ENCODE data around the gene SYVN1. TPM values are rescaled to one million over a fixed set of nuclear protein-coding genes. Genes with fewer than 3 reads are reported as not detected.
A peak's percentile ranks its signal among the peaks of the same experiment; 100 is the strongest.

The SYVN1 gene
- total RNA-seq, 1 experiment from 2014 or later, result 74.9 TPM

DNA sequence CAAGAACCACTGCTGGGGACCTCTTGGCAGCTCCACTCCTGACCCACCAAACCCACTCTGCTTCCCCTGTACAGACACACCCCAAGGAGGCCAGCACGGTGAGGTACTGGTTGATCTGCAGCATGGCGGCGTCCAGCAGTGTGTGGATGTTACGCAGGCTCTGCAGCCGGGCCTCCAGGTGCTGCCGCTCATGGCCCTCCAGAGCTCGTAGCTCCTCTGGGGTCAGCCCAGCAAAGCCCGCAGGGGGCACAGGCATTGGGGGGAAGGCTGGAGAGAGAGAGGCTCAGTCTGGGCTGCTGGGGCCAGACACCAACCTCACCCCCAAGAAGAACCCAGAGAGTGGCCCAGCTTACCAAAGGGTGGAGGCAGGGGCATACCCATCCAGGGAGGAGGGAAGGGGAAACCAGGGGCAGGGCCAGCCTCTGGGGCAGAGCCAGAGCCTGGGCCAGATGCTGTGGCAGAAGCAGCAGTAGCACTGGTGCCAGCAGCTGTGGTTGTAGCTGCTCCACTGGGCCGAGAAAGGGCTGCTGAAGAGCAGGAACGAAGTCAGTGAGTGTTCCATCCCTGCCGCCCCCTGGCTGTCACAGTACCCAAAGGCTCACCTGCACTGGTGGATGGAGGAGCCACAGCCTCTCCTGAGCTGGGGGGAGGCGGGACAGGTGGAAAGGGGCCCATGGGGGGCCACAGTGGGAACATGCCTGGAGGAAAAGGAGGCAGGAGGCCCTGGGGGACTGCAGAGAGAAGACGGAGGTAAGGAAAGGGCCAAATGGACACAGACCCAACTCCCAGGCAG is 4.5 kb downstream of the SYVN1 start:
- POLR2A ChIA-PET, result interaction anchor here (1.2 kb wide), 1 partner anchor 50 kb away, joined by 4 read pairs; no protein-coding TSS in a partner anchor
- H3K36me3 Mint-ChIP-seq (ENCODE audit: insufficient read depth, unreplicated experiment), result peaks cover 58% of the 10 kb centered on the region
- no peak overlapping the region for H3K27ac Mint-ChIP-seq (ENCODE audit: low read depth, unreplicated experiment)
- H3K27me3 Mint-ChIP-seq (ENCODE audit: insufficient read depth, unreplicated experiment), result no peaks in the 10 kb centered on the region
- no peak for TF ChIP-seq CTCF (IDR thresholded peaks at IDR 0.05; ENCODE audit: unreplicated experiment)
- no peaks in the 10 kb centered on the region for H3K9me3 Mint-ChIP-seq (ENCODE audit: unreplicated experiment)
- peaks cover 17% of the 10 kb centered on the region for H3K4me1 Mint-ChIP-seq (ENCODE audit: insufficient read depth, unreplicated experiment)
- DNase-seq (ENCODE audit: unreplicated experiment), result no peak
- intact Hi-C loops (cut with micrococcal nuclease), result no loop called here
- no peak overlapping the region for H3K4me3 Mint-ChIP-seq (ENCODE audit: unreplicated experiment)
- CTCF ChIA-PET, result interaction anchor here (0.9 to 1.2 kb wide), 4 partner anchors 13 to 124 kb away, joined by 3 read pairs; partner anchors contain the start of gene ZNHIT2
- no TSS peak for BruUV-seq (replicated peaks)

DNA sequence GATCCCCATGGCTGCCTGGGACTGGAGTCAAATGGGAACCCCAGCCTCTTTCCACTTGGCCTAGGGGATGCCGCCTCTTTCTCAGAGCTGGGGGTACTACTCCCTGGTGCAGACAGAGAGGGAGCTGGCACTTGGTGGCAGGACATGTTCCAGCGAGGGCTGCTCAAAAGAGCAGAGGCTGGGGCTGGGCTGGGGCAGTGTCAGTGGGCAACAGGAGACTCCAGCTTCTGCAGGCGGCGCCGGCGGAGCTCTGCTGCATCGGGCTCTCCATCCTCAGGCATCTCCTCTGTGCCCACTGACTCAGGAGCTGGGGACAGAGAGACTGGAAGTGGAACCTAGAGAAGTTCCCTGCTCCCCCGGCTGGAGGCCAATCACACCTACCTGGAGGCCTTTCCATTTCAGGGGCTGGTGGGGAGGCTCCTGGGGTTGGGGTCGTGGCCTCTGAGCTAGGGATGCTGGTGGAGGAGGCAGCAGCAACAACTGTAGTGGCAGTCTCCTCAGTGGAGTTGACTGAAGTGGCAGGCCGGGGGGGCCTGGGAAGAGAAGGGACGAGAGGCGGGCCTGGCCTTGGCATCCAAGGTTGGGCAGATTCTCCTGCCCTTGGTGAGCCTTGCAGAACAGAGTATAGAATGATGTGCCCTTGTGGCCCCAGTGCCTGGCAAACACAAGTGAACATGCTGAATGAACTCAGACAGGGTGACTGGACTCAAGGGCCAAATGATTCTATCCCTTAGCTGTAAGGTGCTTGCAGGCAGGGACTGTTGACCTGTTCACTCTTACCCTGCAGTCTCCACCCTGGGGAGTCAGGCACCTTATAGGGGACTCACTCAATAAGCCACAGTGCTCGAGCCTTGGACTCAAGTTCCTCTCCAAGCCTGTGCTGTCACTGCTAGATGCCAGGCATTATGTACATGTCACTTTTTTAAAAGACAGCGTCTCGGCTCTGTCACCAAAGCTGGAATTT is 5.9 kb downstream of the SYVN1 start:
- Mint-ChIP-seq H3K4me3 (ENCODE audit: unreplicated experiment) (no peak overlapping the region), H3K9me3 (ENCODE audit: unreplicated experiment) (no peaks in the 10 kb centered on the region), H3K4me1 (ENCODE audit: insufficient read depth, unreplicated experiment) (peaks cover 16% of the 10 kb centered on the region), H3K36me3 (ENCODE audit: insufficient read depth, unreplicated experiment) (peaks cover 62% of the 10 kb centered on the region), H3K27ac (ENCODE audit: low read depth, unreplicated experiment) (no peak overlapping the region), H3K27me3 (ENCODE audit: insufficient read depth, unreplicated experiment) (no peaks in the 10 kb centered on the region)
- ChIA-PET CTCF (interaction anchor here (0.7 to 1.2 kb wide), 5 partner anchors 11 to 75 kb away, joined by 3 to 4 read pairs (median 3); partner anchors contain the start of genes TM7SF2 and ZNHIT2), POLR2A (interaction anchor here (2.5 kb wide), 1 partner anchor 11 kb away, joined by 9 read pairs; the partner anchor contains the start of gene ZNHIT2)
- no peak for TF ChIP-seq CTCF (IDR thresholded peaks at IDR 0.05; ENCODE audit: unreplicated experiment)
- BruUV-seq (replicated peaks), result no TSS peak
- DNase-seq (ENCODE audit: unreplicated experiment), result no peak
- intact Hi-C loops (cut with micrococcal nuclease), result no loop called here

DNA sequence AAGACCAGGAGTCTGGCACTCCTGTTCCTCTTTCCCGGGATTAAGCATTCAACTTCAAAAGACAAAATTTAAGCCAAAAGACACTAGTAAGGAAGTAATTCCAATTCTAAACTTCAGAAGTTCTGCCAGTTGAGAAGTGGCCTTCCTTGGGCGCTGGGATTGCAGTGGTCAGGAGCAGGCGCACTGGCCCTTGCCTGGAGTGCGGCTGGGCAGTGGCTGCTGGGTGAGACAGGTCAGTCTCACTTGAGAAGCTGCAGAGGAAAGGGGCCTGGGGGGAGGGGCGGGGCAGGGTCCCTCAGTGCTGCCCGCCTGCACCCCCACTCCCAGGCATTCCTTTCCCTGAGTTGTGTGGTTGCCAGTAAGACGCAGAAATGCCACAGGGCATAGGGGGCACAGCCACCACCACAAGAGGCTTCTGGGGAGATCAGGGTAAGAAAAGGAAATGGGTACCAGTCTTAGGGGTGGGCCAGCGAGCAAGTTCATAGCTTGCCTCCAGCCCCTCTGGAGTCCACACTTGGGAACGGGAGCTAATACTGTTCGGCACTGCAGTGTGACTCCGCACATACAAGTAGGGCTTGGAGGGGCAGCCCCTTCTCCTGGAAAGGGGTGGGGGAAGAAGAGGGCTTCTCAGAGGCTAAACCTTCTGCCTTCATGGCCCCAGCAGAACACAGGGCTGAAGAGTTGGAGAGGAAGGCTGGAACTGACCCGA is 6.7 kb downstream of the SYVN1 start:
- no peak overlapping the region for H3K4me3 Mint-ChIP-seq (ENCODE audit: unreplicated experiment)
- DNase-seq (ENCODE audit: unreplicated experiment), result no peak
- BruUV-seq (replicated peaks), result TSS peak; percentile 5
- no peaks in the 10 kb centered on the region for H3K27me3 Mint-ChIP-seq (ENCODE audit: insufficient read depth, unreplicated experiment)
- peaks cover 62% of the 10 kb centered on the region for H3K36me3 Mint-ChIP-seq (ENCODE audit: insufficient read depth, unreplicated experiment)
- H3K4me1 Mint-ChIP-seq (ENCODE audit: insufficient read depth, unreplicated experiment), result peaks cover 8% of the 10 kb centered on the region
- POLR2A ChIA-PET, result interaction anchor here (1.6 to 2.5 kb wide), 2 partner anchors 11 to 54 kb away, joined by 3 to 9 read pairs; partner anchors contain the start of genes CAPN1 and ZNHIT2
- intact Hi-C loops (cut with micrococcal nuclease), result no loop called here
- no peak for TF ChIP-seq CTCF (IDR thresholded peaks at IDR 0.05; ENCODE audit: unreplicated experiment)
- H3K9me3 Mint-ChIP-seq (ENCODE audit: unreplicated experiment), result no peaks in the 10 kb centered on the region
- no peak overlapping the region for H3K27ac Mint-ChIP-seq (ENCODE audit: low read depth, unreplicated experiment)
- CTCF ChIA-PET, result no interaction called here
